OCI-LY7 (cell line): ENCODE measurements around the gene OR6B1. TPM values are rescaled to one million over a fixed set of nuclear protein-coding genes. Genes with fewer than 3 reads are reported as not detected.

Experiments used
- BruUV-seq: library from RNA; stranded (reverse); fragments of 400-500 nt; replicated peaks from 2 replicates; lab custom pipeline; 2021; lab: Mats Ljungman, UMichigan
- CTCF ChIA-PET: fragments of 300-600 bp; sonication (Branson Sonifier 250); formaldehyde crosslinking; loops from one replicate; lab custom pipeline; 2022; ENCODE audit warnings: antibody characterized with exemption; ENCODE audit not compliant: unreplicated experiment; lab: Charles Lee
- POLR2A ChIA-PET: fragments of 300-600 bp; sonication (Branson Sonifier 250); formaldehyde crosslinking; loops from one replicate; lab custom pipeline; 2022; ENCODE audit warnings: antibody characterized with exemption; lab: Charles Lee
- DNase-seq: peaks from one replicate; pipeline ENCODE4 v3.0.0-alpha.2; 2015; ENCODE audit warnings: low spot score
- H2AFZ ChIP-seq: fragments of 200-600 bp; sonication (generic), shearing (Covaris generic); 2 replicates; pipeline ENCODE4 v1.6.1; 2014; ENCODE audit warnings: mild to moderate bottlenecking, antibody characterized with exemption, low read length, moderate library complexity
- H3K27ac ChIP-seq: fragments of 200-600 bp; sonication (generic); 2 replicates; pipeline ENCODE4 v1.5.1; 2014; ENCODE audit warnings: mixed run types, low read depth, mild to moderate bottlenecking, moderate library complexity, low read length, inconsistent platforms; ENCODE audit not compliant: poor library complexity, severe bottlenecking
- H3K36me3 ChIP-seq: fragments of 200-600 bp; sonication (generic); 2 replicates; pipeline ENCODE4 v1.6.1; 2014; ENCODE audit warnings: mild to moderate bottlenecking, antibody characterized with exemption, low read length, moderate library complexity, mixed read lengths; ENCODE audit not compliant: insufficient read depth
- H3K4me1 ChIP-seq: fragments of 200-600 bp; sonication (generic); 2 replicates; pipeline ENCODE4 v1.5.1; 2014; ENCODE audit warnings: mild to moderate bottlenecking, low read length; ENCODE audit not compliant: insufficient read depth, poor library complexity, severe bottlenecking
- H3K4me2 ChIP-seq: fragments of 200-600 bp; sonication (generic); 2 replicates; pipeline ENCODE4 v1.6.1; 2014; ENCODE audit warnings: mild to moderate bottlenecking, low read length
- H3K4me3 ChIP-seq: fragments of 200-600 bp; sonication (generic); 2 replicates; pipeline ENCODE4 v1.5.1; 2014; ENCODE audit warnings: mild to moderate bottlenecking, low read depth, low read length; ENCODE audit not compliant: poor library complexity, severe bottlenecking
- H3K79me2 ChIP-seq: fragments of 200-600 bp; sonication (generic); 2 replicates; pipeline ENCODE4 v1.6.1; 2016; ENCODE audit warnings: low read depth, mild to moderate bottlenecking, low read length, moderate library complexity, mixed read lengths; ENCODE audit not compliant: insufficient read depth
- H3K9me2 ChIP-seq: fragments of 200-600 bp; sonication (generic); 2 replicates; pipeline ENCODE4 v1.6.1; 2016; ENCODE audit warnings: mild to moderate bottlenecking, low read length, mixed read lengths; ENCODE audit not compliant: insufficient read depth
- H3K9me3 ChIP-seq: fragments of 200-600 bp; sonication (generic); 2 replicates; pipeline ENCODE4 v1.6.1; 2014; ENCODE audit warnings: mild to moderate bottlenecking, mixed run types, low read length, mixed read lengths
- H4K20me1 ChIP-seq: fragments of 200-600 bp; sonication (generic); 2 replicates; pipeline ENCODE4 v1.6.1; 2014; ENCODE audit warnings: mild to moderate bottlenecking, antibody characterized with exemption, low read length, moderate library complexity, mixed read lengths; ENCODE audit not compliant: insufficient read depth
- EZH2phosphoT487 ChIP-seq: fragments of 200-600 bp; sonication (generic); IDR thresholded peaks from 2 replicates; pipeline ENCODE4 v1.6.1; 2018; ENCODE audit warnings: low read depth, borderline replicate concordance, mild to moderate bottlenecking, mixed run types, antibody characterized with exemption, low read length, moderate library complexity, mixed read lengths
- intact Hi-C: fragments of 100-400 bp; cut with micrococcal nuclease; formaldehyde crosslinking; loops from one replicate; pipeline ENCODE4 v1.10.0; 2022; ENCODE audit not compliant: unreplicated experiment
- total RNA-seq, 2 experiments: library from RNA; depleted of rRNA in 1 of 2; stranded (reverse); fragments of >200 nt in 1 of 2; shearing (Covaris generic) in 1 of 2; gene quantifications; 2 replicates each; pipeline ENCODE4 v1.2.3, GENCODE V29; 2014 to 2022
- TF ChIP-seq, protein P1 (sequence below): fragments of 200-600 bp; sonication (generic); conservative IDR thresholded peaks from 2 replicates; pipeline ENCODE4 v1.5.1; 2014; ENCODE audit warnings: mild to moderate bottlenecking, antibody characterized with exemption, low read length, moderate library complexity, mixed read lengths

OR6B1 gene
- total RNA-seq, 2 experiments from 2014 or later, result not detected

DNA sequence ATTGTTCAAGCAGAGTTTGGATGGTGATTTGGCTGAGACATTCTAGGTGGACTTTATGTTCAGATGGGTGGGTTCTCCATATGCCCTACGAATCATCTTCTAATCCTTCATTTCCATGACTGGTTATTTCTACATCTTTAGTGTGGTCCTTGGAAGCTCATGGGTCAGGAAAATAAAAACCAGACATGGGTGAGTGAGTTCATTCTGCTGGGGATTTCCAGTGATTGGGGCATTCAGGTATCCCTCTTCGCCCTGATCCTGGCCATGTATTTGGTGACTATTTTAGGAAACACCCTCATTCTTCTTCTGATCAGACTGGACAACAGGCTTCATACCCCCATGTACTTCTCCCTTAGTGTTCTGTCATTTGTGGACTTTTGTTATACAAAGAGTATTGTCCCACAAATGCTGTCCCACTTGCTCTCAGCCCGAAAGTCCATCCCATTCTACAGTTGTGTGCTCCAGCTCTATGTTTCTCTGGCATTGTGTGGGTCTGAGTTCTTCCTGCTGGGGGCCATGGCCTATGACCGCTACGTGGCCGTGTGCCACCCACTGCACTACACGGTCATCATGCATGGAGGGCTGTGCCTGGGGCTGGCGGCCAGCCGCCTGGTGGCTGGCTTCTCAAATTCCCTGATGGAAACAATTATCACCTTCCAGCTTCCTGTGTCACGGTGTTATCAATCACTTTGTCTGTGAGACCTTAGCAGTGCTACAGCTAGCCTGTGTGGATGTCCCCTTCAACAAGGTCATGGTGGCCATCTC is 19.2 kb upstream of the OR6B1 start:
- intact Hi-C loops, result no loop called here
- Histone ChIP-seq H4K20me1 (no peaks in the 10 kb centered on the region), H3K27ac (no peak overlapping the region), H3K4me2 (no peak overlapping the region), H3K9me3 (no peaks in the 10 kb centered on the region), H3K4me3 (no peak overlapping the region), H3K4me1 (no peaks in the 10 kb centered on the region), H3K9me2 (no peaks in the 10 kb centered on the region), H3K79me2 (no peaks in the 10 kb centered on the region), H3K36me3 (no peaks in the 10 kb centered on the region), H2AFZ (no peak overlapping the region)
- TF ChIP-seq EZH2phosphoT487, result no peak
- TF ChIP-seq, protein P1, sequence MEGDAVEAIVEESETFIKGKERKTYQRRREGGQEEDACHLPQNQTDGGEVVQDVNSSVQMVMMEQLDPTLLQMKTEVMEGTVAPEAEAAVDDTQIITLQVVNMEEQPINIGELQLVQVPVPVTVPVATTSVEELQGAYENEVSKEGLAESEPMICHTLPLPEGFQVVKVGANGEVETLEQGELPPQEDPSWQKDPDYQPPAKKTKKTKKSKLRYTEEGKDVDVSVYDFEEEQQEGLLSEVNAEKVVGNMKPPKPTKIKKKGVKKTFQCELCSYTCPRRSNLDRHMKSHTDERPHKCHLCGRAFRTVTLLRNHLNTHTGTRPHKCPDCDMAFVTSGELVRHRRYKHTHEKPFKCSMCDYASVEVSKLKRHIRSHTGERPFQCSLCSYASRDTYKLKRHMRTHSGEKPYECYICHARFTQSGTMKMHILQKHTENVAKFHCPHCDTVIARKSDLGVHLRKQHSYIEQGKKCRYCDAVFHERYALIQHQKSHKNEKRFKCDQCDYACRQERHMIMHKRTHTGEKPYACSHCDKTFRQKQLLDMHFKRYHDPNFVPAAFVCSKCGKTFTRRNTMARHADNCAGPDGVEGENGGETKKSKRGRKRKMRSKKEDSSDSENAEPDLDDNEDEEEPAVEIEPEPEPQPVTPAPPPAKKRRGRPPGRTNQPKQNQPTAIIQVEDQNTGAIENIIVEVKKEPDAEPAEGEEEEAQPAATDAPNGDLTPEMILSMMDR, result no peak
- ChIA-PET POLR2A (interaction anchor here (0.6 kb wide), 1 partner anchor 561 kb away, joined by 3 read pairs; no protein-coding TSS in a partner anchor), CTCF (interaction anchor here (0.5 kb wide), 1 partner anchor 21 kb away, joined by 4 read pairs; no protein-coding TSS in a partner anchor)
- no peak for DNase-seq
- no TSS peak for BruUV-seq

GRCh38 chr7:143983960-143984359 is 16.2 kb upstream of the OR6B1 start:
- TF ChIP-seq, protein P1, result no peak
- no peak for TF ChIP-seq EZH2phosphoT487
- H3K36me3 ChIP-seq, result no peaks in the 10 kb centered on the region
- H3K4me2 ChIP-seq, result no peak overlapping the region
- H3K27ac ChIP-seq, result no peak overlapping the region
- ChIA-PET CTCF (no interaction called here), POLR2A (no interaction called here)
- no peak for DNase-seq
- no peak overlapping the region for H3K4me3 ChIP-seq
- H3K9me3 ChIP-seq, result no peaks in the 10 kb centered on the region
- no peaks in the 10 kb centered on the region for H3K4me1 ChIP-seq
- BruUV-seq, result no TSS peak
- H4K20me1 ChIP-seq, result no peaks in the 10 kb centered on the region
- no peaks in the 10 kb centered on the region for H3K9me2 ChIP-seq
- intact Hi-C loops, result no loop called here
- H2AFZ ChIP-seq, result no peak overlapping the region
- H3K79me2 ChIP-seq, result no peaks in the 10 kb centered on the region

- Histone ChIP-seq H3K27ac (no peak overlapping the region), H3K4me1 (no peaks in the 10 kb centered on the region), H3K79me2 (no peaks in the 10 kb centered on the region), H3K9me2 (no peaks in the 10 kb centered on the region), H4K20me1 (no peaks in the 10 kb centered on the region), H3K4me2 (no peak overlapping the region), H3K36me3 (no peaks in the 10 kb centered on the region), H3K9me3 (no peaks in the 10 kb centered on the region), H2AFZ (no peak overlapping the region), H3K4me3 (no peak overlapping the region)
- no peak for DNase-seq
- ChIA-PET POLR2A (no interaction called here), CTCF (no interaction called here)
- intact Hi-C loops, result no loop called here
- no peak for TF ChIP-seq EZH2phosphoT487
- BruUV-seq, result no TSS peak
Measured at GRCh38 chr7:143987513-143987912, 12.6 kb upstream of the OR6B1 start.
